SK-N-MC (cell line): ENCODE data around the gene CHAF1B.
"Not testable (repeated sequence)": the region's sequence is repeated elsewhere in the genome, so short reads cannot be mapped to it uniquely, and the experiment has no call there.

ENCODE experiments used
- DNase-seq: peaks from one replicate; pipeline ENCODE4 v3.0.0-alpha.2; 2011; ENCODE audit warnings: low read depth, low spot score
- H3K27ac ChIP-seq: fragments of 200-600 bp; sonication (generic); 2 replicates; pipeline ENCODE4 v1.5.1; 2016; ENCODE audit warnings: mixed run types
- H3K36me3 ChIP-seq: fragments of 200-600 bp; sonication (generic); 2 replicates; pipeline ENCODE4 v1.6.1; 2017; ENCODE audit warnings: antibody characterized with exemption, low read length, mixed read lengths; ENCODE audit not compliant: insufficient read depth
- H3K4me3 ChIP-seq: fragments of 200-600 bp; sonication (generic); 2 replicates; pipeline ENCODE4 v1.5.1; 2016
- H3K9ac ChIP-seq: fragments of 200-600 bp; sonication (generic); 2 replicates; pipeline ENCODE4 v1.8.0; 2017; ENCODE audit warnings: mixed run types, mixed read lengths; ENCODE audit not compliant: insufficient read length
- H3K9me3 ChIP-seq: fragments of 200-600 bp; sonication (generic); 2 replicates; pipeline ENCODE4 v1.6.1; 2017; ENCODE audit warnings: low read depth, mild to moderate bottlenecking, antibody characterized with exemption, low read length, moderate library complexity, mixed read lengths
- EZH2 ChIP-seq: fragments of 200-600 bp; sonication (generic); IDR thresholded peaks from one replicate; pipeline ENCODE4 v1.6.1; 2017; ENCODE audit warnings: antibody characterized with exemption
- FOXP2 ChIP-seq: optimal IDR thresholded peaks from 2 replicates; pipeline ENCODE3; 2011; ENCODE audit warnings: mild to moderate bottlenecking, moderate library complexity; ENCODE audit not compliant: insufficient read depth; ENCODE audit errors: extremely low read length, control extremely low read depth
- POLR2AphosphoS5 ChIP-seq: IDR thresholded peaks from 2 replicates; pipeline ENCODE4 v1.6.1; 2012; ENCODE audit warnings: mild to moderate bottlenecking, low read depth, low read length, borderline replicate concordance

CHAF1B gene

DNA sequence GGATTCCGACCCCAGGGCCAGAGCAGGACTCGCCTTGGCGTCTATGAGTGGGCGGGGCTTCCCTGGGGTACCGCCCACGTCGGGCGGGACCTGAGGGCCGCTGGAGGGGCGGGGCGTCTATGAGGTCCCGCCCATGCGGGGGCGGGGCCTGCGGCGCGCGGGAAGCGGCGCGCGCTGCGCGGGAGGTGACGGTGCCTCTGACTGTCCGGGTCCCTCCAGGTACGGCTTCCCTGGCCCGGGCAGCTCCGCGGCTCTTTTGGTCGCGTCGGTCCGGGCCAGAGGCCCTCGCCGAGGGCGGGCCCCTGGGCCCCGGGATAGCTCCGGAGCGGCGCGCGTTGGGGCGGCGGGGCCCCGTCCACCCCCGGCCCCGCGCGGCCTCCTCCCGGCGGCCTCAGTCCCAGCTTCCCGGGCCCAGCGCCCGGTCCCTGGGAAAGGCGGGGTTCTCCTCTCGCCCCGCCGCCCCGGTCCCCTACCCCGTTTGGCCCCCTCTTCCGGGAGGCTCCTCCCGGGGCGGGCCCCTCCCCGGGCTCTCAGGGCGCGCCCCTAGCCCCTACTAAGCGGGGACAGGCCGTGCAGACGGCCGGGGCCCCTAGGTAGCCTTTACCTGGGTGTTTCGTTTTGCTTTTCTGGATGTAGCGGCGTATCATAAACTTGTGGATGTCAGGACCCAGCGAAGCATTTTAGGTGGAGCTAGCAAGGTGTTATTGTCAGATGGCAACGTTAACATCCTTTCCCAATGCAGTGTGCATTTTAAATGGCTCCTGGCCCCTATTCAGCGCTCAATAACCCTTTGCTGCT, at the start of gene CHAF1B:
CHAF1B (plus strand) TSS at position 160 of the 798 bp plus-strand sequence. CDS start 745 bp downstream, outside the sequence.
- Histone ChIP-seq H3K36me3 (peaks cover 22% of the 10 kb centered on the region), H3K4me3 (peak within 1 kb of the TSS; percentile 88), H3K9ac (peak within 1 kb of the TSS; percentile 82), H3K9me3 (no peaks in the 10 kb centered on the region), H3K27ac (0 out of 2 replicates have a peak within 1 kb of the TSS, but pooled peaks have one; percentile 26)
- DNase-seq, result no peak
- peak; percentile 72 for TF ChIP-seq POLR2AphosphoS5
- TF ChIP-seq EZH2, result no peak

DNA sequence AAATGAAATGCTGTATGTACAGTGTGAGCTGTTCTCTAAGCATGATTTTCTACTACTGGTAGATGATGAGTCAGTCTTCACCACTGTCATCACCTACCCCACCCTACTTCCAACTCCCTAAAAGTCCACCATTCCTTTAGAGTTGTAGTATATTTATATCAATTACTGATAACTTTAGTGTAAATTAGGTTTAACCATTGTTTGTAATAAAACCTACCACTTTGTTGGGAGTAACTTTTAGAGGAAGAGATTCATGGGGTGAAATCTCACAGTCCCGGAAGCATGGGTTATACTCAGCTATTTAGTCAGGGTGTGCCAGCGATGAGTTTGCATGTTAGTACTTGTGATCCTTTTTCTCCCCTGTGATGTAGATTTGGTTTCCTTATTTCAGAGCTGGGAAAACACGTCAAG, 48.1 kb upstream of the CHAF1B start:
- no peaks in the 10 kb centered on the region for H3K9me3 ChIP-seq
- no peak overlapping the region for H3K4me3 ChIP-seq
- H3K27ac ChIP-seq, result no peak overlapping the region
- H3K36me3 ChIP-seq, result peaks cover 50% of the 10 kb centered on the region
- DNase-seq, result no peak
- no peak overlapping the region for H3K9ac ChIP-seq
- TF ChIP-seq EZH2, result no peak
- TF ChIP-seq POLR2AphosphoS5, result no peak
- no peak for TF ChIP-seq FOXP2

DNA sequence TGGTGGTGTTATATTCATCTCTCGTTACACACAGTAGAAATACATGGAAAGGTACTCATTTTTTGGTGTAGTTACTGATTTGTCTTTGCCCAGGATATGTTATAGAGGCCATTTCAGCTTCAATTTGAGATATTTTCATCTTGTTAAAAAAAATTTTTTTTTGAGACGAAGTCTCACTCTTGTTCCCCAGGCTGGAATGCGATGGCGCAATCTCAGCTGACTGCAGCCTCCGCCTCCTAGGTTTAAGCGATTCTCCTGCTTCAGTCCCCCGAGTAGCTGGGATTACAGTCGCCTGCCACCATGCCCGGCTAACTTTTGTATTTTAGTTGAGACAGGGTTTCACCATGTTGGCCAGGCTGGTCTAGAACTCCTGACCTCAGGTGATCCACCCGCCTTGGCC, 46.2 kb upstream of the CHAF1B start:
- DNase-seq, result no peak
- Histone ChIP-seq H3K27ac (no peak overlapping the region), H3K4me3 (no peak overlapping the region), H3K9me3 (no peaks in the 10 kb centered on the region), H3K9ac (no peak overlapping the region), H3K36me3 (peaks cover 56% of the 10 kb centered on the region)
- TF ChIP-seq FOXP2 (no peak), EZH2 (no peak), POLR2AphosphoS5 (no peak)

DNA sequence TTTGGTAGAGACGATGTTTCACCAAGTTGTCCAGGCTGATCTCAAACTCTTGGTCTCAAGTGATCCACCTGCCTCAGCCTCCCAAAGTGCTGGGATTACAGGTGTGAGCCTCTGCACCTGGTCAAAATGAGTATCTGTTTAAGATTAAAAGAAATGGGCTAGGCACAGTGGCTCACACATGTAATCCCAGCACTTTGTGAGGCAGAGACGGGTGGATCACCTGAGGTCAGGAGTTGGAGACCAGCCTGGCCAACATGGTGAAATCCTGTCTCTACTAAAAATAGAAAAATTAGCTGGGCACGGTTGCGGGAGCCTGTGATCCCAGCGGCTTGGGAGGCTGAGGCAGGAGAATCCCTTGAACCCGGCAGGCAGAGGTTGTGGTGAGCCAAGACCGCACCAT, 42.6 kb upstream of the CHAF1B start:
- H3K9ac ChIP-seq, H3K9me3 ChIP-seq, H3K4me3 ChIP-seq, H3K27ac ChIP-seq, DNase-seq: not testable (repeated sequence)
- H3K36me3 ChIP-seq, result peaks cover 71% of the 10 kb centered on the region

DNA sequence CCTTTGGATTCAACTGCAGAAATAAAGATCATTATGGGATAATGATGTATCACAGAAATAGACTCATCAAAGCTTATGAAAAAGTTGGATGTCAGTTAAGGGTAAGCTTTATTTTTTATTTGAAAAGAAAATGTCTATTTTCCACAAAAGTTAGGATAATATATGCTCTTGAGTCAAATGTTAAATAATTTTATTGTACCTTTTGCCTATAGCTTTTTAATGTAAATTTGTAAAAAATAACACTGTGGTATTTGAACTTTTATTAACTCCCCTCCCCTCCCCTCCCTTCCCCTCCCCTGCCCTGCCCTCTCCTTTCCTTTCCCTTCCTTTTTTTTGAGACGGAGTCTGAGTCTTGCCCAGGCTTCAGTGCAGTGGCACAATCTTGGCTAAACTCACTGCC, 40.3 kb upstream of the CHAF1B start:
- Histone ChIP-seq H3K27ac (no peak overlapping the region), H3K9ac (no peak overlapping the region), H3K4me3 (no peak overlapping the region), H3K36me3 (peaks cover 64% of the 10 kb centered on the region), H3K9me3 (no peaks in the 10 kb centered on the region)
- no peak for DNase-seq
- TF ChIP-seq EZH2 (no peak), FOXP2 (no peak), POLR2AphosphoS5 (no peak)

DNA sequence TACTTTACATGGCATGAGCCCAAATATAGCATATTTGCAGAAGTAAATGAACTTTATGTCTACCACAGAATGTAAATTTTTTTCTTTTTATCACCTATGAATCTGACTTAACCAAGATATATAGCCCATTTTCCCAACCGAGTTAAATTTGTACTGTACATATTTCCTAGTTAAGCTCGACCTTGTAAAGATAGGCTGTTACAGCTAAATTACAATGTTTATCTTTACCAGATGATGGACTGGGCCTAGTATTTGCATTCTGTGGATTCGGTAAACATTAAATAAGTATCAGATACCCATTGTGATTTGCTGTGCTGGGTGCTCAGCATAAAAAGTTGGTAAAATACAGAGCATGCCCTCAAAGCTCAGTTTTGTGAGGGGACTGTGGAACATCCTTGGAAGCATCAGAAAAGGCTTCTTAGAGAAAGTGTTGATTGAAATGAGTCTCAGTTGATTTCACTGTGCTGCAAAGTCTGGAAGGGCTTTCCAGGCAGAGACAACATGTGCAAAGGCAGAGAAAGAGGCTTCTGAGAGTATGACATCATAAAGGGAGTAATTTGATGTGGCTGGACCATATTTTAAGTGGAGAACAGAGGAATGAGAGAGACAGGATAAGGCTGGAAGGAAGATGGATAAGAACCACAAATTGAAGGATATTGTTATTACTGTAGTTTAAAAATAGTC, 37.8 kb upstream of the CHAF1B start:
- H3K9me3 ChIP-seq, result no peaks in the 10 kb centered on the region
- H3K36me3 ChIP-seq, result peaks cover 62% of the 10 kb centered on the region
- H3K27ac ChIP-seq, result no peak overlapping the region
- TF ChIP-seq FOXP2 (no peak), EZH2 (no peak), POLR2AphosphoS5 (no peak)
- no peak overlapping the region for H3K4me3 ChIP-seq
- DNase-seq, result no peak
- no peak overlapping the region for H3K9ac ChIP-seq

DNA sequence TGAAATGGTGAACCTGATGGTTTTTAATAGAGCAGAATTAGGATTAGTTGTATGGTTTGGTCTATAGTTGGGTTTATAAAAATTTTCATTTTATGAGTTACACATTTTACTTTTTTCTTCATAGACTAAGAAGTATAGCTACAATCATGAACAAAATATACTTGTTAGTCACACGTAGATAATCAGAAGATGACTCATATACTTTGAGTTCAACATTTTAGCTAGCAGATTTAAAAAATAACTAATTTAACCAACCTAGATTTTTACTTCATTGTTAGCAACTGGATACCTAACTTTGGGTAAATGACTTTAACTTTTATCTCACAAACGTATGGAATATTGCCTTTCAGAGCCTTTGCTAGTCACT, 37.2 kb upstream of the CHAF1B start:
- H3K9me3 ChIP-seq, result no peaks in the 10 kb centered on the region
- H3K36me3 ChIP-seq, result peaks cover 64% of the 10 kb centered on the region
- TF ChIP-seq POLR2AphosphoS5 (no peak), FOXP2 (no peak), EZH2 (no peak)
- no peak overlapping the region for H3K4me3 ChIP-seq
- H3K27ac ChIP-seq, result no peak overlapping the region
- no peak for DNase-seq
- no peak overlapping the region for H3K9ac ChIP-seq

DNA sequence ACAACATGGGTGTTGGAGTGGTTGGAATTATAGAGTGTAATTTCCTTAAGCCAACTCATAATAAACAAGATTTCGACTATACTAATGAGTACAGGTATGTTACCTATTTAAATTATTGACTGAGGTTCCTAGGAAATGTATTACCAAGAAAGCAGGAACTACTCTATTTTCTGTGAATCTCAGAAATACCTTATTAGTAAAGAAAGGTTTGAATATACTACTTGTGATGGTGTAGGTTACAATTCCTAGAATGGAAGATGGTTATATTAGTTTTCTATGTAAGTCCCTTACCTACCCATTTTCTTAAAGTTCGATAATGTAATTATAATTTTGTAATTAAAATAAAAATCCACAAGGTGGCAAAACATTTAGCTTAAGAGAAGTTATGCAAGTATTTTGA, 35.9 kb upstream of the CHAF1B start:
- TF ChIP-seq POLR2AphosphoS5, result no peak
- no peak for TF ChIP-seq FOXP2
- TF ChIP-seq EZH2, result no peak
- no peaks in the 10 kb centered on the region for H3K9me3 ChIP-seq
- H3K9ac ChIP-seq, result no peak overlapping the region
- DNase-seq, result no peak
- H3K36me3 ChIP-seq, result peaks cover 61% of the 10 kb centered on the region
- no peak overlapping the region for H3K4me3 ChIP-seq
- H3K27ac ChIP-seq, result no peak overlapping the region

DNA sequence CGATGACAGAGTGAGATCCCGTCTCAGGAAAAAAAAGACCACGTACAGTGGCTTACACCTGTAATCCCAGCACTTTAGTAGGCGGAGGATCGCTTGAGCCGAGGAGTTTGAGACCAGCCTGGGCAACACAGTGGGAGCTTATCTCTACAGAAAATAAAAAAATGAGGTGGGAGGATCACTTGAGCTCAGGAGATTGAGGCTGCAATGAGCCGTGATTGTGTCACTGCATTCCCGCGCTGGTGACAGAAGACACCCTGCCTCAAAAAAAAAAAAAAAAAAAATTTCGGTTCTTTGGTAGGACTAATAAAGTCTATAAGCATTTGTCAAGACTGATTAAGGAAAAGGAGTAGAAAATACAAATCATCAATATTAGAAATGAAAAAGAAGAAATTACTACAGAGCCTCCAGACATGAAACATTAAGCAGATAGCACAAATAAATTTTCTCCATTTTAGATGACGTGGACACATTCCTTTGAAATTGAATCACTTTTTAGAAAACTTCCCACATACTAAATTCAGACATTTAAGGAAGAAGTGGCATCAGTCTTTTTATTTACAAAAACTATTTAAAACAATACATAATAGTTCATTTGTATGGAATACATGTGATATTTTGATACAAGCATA, 34.8 kb upstream of the CHAF1B start:
- no peak overlapping the region for H3K9ac ChIP-seq
- no peak for DNase-seq
- H3K4me3 ChIP-seq, result no peak overlapping the region
- no peak for TF ChIP-seq POLR2AphosphoS5
- TF ChIP-seq EZH2, result no peak
- no peak for TF ChIP-seq FOXP2
- H3K9me3 ChIP-seq, result no peaks in the 10 kb centered on the region
- no peak overlapping the region for H3K27ac ChIP-seq
- H3K36me3 ChIP-seq, result peaks cover 56% of the 10 kb centered on the region
